ENCODE measurements around the gene DIP2C. TPM values are rescaled to one million over a fixed set of nuclear protein-coding genes. Genes with fewer than 3 reads are reported as not detected.

Gene DIP2C
- total RNA-seq, 1 donor from 2014 or later = 30.8 TPM

GRCh38 chr10:390449-391100 is 298.9 kb downstream of the DIP2C start:
- Histone ChIP-seq H3K9me3 (replicated peaks) (no peaks in the 10 kb centered on the region), H3K4me3 (no peak overlapping the region), H3K36me3 (peaks cover 49% of the 10 kb centered on the region), H3K4me1 (peaks cover 28% of the 10 kb centered on the region), H3K27ac (replicated peaks) (no peak overlapping the region), H3K27me3 (ENCODE audit: low read depth) (no peaks in the 10 kb centered on the region)
- intact Hi-C loops (cut with micrococcal nuclease) = no loop called here
- no peak for TF ChIP-seq CTCF (IDR thresholded peaks at IDR 0.05; ENCODE audit: borderline replicate concordance)
- DNase-seq = no peak

GRCh38 chr10:389836-390448 is 299.5 kb downstream of the DIP2C start:
- no peak overlapping the region for H3K27ac ChIP-seq (replicated peaks)

GRCh38 chr10:389261-389790 is 300.1 kb downstream of the DIP2C start:
- H3K27me3 ChIP-seq (ENCODE audit: low read depth) = no peaks in the 10 kb centered on the region
- no peak for DNase-seq
- intact Hi-C loops (cut with micrococcal nuclease) = no loop called here
- no peaks in the 10 kb centered on the region for H3K9me3 ChIP-seq (replicated peaks)
- peaks cover 18% of the 10 kb centered on the region for H3K4me1 ChIP-seq
- H3K27ac ChIP-seq (replicated peaks) = no peak overlapping the region
- H3K36me3 ChIP-seq = peaks cover 61% of the 10 kb centered on the region
- no peak for TF ChIP-seq CTCF (IDR thresholded peaks at IDR 0.05; ENCODE audit: borderline replicate concordance)
- H3K4me3 ChIP-seq = no peak overlapping the region

More at GRCh38 chr10:389836-390448, 299.5 kb downstream of the DIP2C start:
- no peak for DNase-seq
- no peak for TF ChIP-seq CTCF (IDR thresholded peaks at IDR 0.05; ENCODE audit: borderline replicate concordance)
- H3K4me1 ChIP-seq = peaks cover 23% of the 10 kb centered on the region
- H3K9me3 ChIP-seq (replicated peaks) = no peaks in the 10 kb centered on the region
- peaks cover 54% of the 10 kb centered on the region for H3K36me3 ChIP-seq
- H3K4me3 ChIP-seq = no peak overlapping the region
- intact Hi-C loops (cut with micrococcal nuclease) = no loop called here
- H3K27me3 ChIP-seq (ENCODE audit: low read depth) = no peaks in the 10 kb centered on the region

GRCh38 chr10:388661-389045 is 300.8 kb downstream of the DIP2C start:
- Histone ChIP-seq H3K4me1 (peaks cover 13% of the 10 kb centered on the region), H3K36me3 (peaks cover 67% of the 10 kb centered on the region), H3K27ac (replicated peaks) (no peak overlapping the region), H3K9me3 (replicated peaks) (no peaks in the 10 kb centered on the region), H3K4me3 (no peak overlapping the region), H3K27me3 (ENCODE audit: low read depth) (no peaks in the 10 kb centered on the region)
- no peak for TF ChIP-seq CTCF (IDR thresholded peaks at IDR 0.05; ENCODE audit: borderline replicate concordance)
- intact Hi-C loops (cut with micrococcal nuclease) = no loop called here
- DNase-seq = no peak

GRCh38 chr10:387909-388660 is 301.4 kb downstream of the DIP2C start:
- H3K9me3 ChIP-seq (replicated peaks) = no peaks in the 10 kb centered on the region
- DNase-seq = no peak
- no peak overlapping the region for H3K4me3 ChIP-seq
- no peaks in the 10 kb centered on the region for H3K27me3 ChIP-seq (ENCODE audit: low read depth)
- H3K4me1 ChIP-seq = peaks cover 13% of the 10 kb centered on the region
- H3K27ac ChIP-seq (replicated peaks) = peak overlapping the region; percentile 46
- TF ChIP-seq CTCF (IDR thresholded peaks at IDR 0.05; ENCODE audit: borderline replicate concordance) = no peak
- intact Hi-C loops (cut with micrococcal nuclease) = no loop called here
- peaks cover 73% of the 10 kb centered on the region for H3K36me3 ChIP-seq
